Measurements from ENCODE around the gene FGD2.

- no peak for TF ChIP-seq POLR2A (IDR thresholded peaks at IDR 0.05)
- no peak for TF ChIP-seq CTCF (IDR thresholded peaks at IDR 0.05 in 4 of 5, conservative IDR thresholded peaks at IDR 0.05 in 1 of 5)
Measured at GRCh38 chr6:37025621-37026466, 20.4 kb downstream of the FGD2 start.

All from gastrocnemius medialis (tissue), 4 donors.